Rectal smooth muscle tissue (tissue), 1 donor: ENCODE measurements around the gene FDX2.
A peak's percentile ranks its signal among the peaks of the same experiment; 100 is the strongest.

Source experiments
- H3K27ac ChIP-seq: one replicate; pipeline ENCODE4 v1.7.0; 2013; ENCODE audit warnings: low read depth, low read length, inconsistent platforms
- H3K27me3 ChIP-seq: one replicate; pipeline ENCODE4 v1.7.0; 2013; ENCODE audit warnings: low read length; ENCODE audit not compliant: control insufficient read depth, insufficient read depth
- H3K36me3 ChIP-seq: one replicate; pipeline ENCODE4 v1.7.0; 2013; ENCODE audit warnings: low read length; ENCODE audit not compliant: control insufficient read depth, insufficient read depth
- H3K4me1 ChIP-seq: one replicate; pipeline ENCODE4 v1.7.0; 2013; ENCODE audit warnings: low read length; ENCODE audit not compliant: control insufficient read depth, insufficient read depth
- H3K4me3 ChIP-seq: one replicate; pipeline ENCODE4 v1.7.0; 2013; ENCODE audit warnings: low read length
- H3K9ac ChIP-seq: one replicate; pipeline ENCODE4 v1.7.0; 2013; ENCODE audit warnings: low read length

Gene FDX2

DNA sequence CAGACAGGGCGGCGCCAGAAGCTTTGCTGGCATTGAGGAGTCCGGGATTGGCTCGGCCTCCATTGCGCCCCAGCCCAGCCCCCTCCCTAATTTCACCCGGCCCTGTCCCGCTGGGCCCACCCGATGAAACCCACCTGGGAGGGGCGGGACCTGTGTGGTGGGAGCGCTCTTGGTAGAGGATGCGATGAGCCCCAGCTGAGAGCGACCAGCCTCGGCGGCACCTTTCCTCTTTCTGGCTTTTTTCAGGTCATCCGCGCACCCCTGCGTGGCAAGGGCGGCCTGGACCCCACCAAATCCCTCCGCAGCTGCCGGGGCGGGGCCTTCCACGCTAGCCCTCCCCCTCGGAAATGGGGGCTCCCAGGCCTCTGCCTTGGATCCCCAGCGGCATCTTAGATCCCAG lies 6.4 kb downstream of the FDX2 start, which contains the start of gene ZGLP1:
TSS of gene ZGLP1 (minus strand) at position 393 of the 400 bp plus-strand sequence.
- Histone ChIP-seq H3K36me3 (peaks cover 2% of the 10 kb centered on the region), H3K27me3 (no peaks in the 10 kb centered on the region), H3K4me1 (no peaks in the 10 kb centered on the region), H3K27ac (no peak within 1 kb of the TSS), H3K4me3 (no peak within 1 kb of the TSS), H3K9ac (no peak within 1 kb of the TSS)

DNA sequence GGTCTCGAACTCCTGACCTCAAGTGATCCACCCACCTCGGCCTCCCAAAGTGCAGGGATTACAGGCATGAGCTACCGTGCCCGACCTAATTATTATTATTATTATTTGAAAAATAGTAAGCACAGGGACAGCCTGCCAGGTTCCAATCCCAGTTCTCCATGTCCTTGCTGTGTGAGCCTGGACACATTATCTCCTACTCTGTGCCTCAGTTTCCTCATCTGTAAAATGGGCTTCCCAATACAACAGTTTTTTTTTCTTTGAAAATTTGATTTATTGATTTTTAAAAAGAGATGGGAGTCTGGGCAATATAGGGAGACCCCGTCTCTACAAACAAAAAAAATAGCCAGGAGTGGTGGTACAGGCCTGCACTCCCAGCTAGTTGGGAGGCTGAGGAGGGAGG lies 9.5 kb downstream of the FDX2 start:
- Histone ChIP-seq H3K9ac (no peak overlapping the region), H3K4me1 (no peaks in the 10 kb centered on the region), H3K36me3 (no peaks in the 10 kb centered on the region), H3K27ac (no peak overlapping the region), H3K4me3 (no peak overlapping the region), H3K27me3 (no peaks in the 10 kb centered on the region)

DNA sequence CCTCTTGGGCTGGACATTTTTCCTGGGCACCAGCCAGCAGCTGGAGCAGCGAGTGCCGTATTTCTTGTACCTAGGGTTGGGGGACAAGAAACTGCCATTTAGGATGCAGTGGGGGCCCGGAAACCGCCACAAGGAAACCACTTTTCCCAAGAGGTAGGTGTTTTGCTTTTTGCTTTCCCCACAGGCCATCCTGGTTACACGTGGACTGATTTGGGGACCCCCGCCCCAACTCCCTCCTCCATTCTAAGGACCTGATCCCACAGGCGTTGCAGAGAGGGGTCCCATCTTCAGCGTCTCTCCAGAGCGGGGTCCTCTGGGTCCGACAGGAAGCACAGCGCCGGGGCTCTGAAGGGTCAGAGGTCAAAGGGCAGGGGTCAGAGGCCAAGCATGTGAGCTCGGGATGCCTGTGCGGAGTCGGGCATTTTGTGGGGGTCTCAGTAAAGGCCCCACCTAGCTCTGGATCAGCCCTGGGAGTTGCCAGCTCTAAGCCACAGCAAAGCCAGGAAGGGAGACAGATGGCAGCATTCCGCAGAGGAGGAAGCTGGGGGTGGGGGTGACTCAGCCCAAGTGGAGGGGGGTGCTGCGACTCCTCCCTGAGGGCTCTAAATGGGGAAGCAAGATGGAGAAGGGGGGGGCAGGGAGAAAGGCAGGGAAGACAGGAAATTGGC lies 10.5 kb downstream of the FDX2 start:
- H3K4me1 ChIP-seq: no peaks in the 10 kb centered on the region
- no peaks in the 10 kb centered on the region for H3K36me3 ChIP-seq
- no peaks in the 10 kb centered on the region for H3K27me3 ChIP-seq
- no peak overlapping the region for H3K9ac ChIP-seq
- H3K4me3 ChIP-seq: no peak overlapping the region
- no peak overlapping the region for H3K27ac ChIP-seq

DNA sequence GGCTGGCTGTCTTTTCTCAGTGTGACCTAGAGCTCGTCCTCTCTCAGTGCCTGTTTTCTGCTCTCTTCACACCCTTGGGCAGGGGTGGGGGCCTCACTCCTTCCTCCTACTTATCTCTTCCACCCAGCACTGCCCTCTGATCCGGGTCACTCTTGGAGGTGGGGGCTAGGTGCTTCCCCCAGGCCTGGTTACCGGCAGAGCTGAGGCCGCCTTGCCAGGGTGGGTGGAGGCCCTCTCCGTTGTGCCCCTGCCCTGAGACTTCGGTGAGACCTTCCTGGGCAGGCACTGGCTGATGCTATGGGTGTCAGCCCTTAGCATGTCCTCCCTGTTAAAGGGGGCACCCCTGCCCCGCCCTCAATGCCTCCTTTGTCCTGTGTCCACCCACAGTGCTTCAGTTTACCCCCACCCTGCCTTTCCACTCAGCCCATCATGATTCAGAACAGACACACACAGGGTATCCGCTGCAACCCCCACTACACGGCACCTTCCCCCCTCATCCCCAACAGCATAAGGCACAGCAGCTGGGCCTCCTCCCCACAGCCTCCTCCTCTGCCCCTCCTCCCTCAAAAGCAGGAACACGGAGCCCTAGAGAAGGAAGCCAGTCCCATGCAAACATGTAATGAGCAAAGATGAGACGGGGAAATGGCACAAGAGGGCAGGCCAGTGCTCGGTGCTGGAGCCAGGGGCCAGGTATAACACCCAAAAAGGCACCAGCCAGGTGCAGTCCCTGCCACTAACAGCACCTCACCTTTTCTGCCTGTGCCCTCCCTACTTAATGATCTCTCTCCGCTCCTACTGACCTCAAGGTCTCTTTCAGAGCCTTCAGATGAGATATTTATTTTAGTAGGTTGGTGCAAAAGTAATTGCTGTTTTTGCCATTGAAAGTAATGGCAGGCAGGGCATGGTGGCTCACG lies 16.0 kb downstream of the FDX2 start:
- H3K9ac ChIP-seq: no peak overlapping the region
- H3K4me1 ChIP-seq: no peaks in the 10 kb centered on the region
- no peak overlapping the region for H3K27ac ChIP-seq
- peaks cover 14% of the 10 kb centered on the region for H3K27me3 ChIP-seq
- H3K4me3 ChIP-seq: no peak overlapping the region
- no peaks in the 10 kb centered on the region for H3K36me3 ChIP-seq

DNA sequence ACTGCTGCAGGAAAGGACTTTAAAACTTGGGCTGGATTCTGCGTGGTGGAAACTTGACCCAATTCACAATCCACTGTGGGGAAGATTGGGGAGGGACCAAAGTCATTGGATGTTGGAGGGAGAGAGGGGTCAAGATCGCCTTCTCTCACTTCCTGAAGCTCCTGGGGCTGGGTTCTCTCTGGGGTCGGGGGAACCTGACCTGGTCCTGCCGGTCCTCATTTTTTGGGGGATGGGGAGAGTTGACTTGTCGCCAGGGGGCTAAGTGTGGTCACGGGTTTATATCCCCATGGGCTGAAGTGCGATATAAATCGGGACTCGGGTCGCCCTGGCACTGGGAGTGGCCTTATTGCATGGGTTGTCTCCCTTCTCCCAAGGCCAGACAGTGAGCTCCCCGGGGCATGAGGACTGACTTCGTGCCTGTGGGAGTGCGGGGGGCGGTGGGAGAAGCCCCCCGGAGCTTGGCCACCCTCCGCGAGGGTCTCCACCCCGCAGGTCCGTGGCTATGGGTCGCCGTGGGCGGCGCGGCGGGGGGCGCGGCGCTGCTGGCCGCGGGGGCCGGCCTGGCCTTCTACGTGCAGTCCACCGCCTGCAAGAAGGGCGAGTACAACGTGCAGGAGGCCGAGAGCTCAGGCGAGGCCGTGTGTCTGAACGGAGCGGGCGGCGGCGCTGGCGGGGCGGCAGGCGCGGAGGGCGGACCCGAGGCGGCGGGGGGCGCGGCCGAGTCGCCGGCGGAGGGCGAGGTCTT lies 19.8 kb downstream of the FDX2 start:
- Histone ChIP-seq H3K4me1 (peaks cover 5% of the 10 kb centered on the region), H3K36me3 (no peaks in the 10 kb centered on the region), H3K9ac (no peak overlapping the region), H3K27ac (no peak overlapping the region), H3K4me3 (peak overlapping the region; percentile 7), H3K27me3 (peaks cover 48% of the 10 kb centered on the region)

DNA sequence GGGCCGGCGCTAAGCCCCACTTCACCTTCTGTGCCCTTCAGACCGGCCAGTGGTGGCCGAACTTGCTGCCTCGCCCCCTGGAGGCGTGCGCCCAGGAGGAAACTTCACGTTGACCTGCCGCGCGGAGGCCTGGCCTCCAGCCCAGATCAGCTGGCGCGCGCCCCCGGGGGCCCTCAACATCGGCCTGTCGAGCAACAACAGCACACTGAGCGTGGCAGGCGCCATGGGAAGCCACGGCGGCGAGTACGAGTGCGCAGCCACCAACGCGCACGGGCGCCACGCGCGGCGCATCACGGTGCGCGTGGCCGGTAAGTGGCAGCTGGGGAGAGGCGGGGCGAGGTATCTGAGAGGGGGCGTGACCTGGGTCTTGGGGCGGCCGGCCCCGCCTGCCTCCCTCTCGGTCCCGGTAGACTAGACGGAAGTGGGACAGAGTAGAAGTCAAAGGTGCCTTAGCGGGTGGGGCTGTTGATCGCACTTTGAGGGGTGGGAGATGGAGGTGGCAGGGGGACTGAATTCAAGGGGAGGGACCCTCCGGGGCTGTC lies 20.4 kb downstream of the FDX2 start:
- Histone ChIP-seq H3K36me3 (no peaks in the 10 kb centered on the region), H3K27me3 (peaks cover 55% of the 10 kb centered on the region), H3K27ac (no peak overlapping the region), H3K4me3 (peak overlapping the region; percentile 7), H3K9ac (no peak overlapping the region), H3K4me1 (peaks cover 11% of the 10 kb centered on the region)

DNA sequence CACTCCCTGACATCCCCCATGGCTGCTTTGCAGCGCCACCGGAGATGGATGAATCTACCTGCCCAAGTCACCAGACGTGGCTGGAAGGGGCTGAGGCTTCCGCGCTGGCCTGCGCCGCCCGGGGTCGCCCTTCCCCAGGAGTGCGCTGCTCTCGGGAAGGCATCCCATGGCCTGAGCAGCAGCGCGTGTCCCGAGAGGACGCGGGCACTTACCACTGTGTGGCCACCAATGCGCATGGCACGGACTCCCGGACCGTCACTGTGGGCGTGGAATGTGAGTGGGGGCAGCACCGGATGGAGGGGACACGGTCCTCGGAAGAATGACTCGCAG lies 21.5 kb downstream of the FDX2 start:
- no peak overlapping the region for H3K27ac ChIP-seq
- peaks cover 58% of the 10 kb centered on the region for H3K27me3 ChIP-seq

DNA sequence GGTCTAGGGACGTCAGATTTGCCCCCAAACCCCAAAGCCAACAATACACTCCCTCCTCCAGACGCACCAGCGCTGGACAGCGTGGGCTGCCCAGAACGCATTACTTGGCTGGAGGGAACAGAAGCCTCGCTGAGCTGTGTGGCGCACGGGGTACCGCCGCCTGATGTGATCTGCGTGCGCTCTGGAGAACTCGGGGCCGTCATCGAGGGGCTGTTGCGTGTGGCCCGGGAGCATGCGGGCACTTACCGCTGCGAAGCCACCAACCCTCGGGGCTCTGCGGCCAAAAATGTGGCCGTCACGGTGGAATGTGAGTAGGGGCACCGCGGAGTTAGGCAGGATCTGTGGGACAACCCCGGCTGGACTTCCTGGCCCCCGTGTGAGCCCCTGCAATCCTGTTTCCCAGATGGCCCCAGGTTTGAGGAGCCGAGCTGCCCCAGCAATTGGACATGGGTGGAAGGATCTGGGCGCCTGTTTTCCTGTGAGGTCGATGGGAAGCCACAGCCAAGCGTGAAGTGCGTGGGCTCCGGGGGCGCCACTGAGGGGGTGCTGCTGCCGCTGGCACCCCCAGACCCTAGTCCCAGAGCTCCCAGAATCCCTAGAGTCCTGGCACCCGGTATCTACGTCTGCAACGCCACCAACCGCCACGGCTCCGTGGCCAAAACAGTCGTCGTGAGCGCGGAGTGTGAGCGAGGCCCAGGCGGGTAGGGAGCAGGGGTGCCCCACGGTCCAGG lies 22.0 kb downstream of the FDX2 start:
- Histone ChIP-seq H3K27me3 (peaks cover 63% of the 10 kb centered on the region), H3K27ac (no peak overlapping the region), H3K9ac (no peak overlapping the region), H3K4me1 (peaks cover 13% of the 10 kb centered on the region), H3K4me3 (no peak overlapping the region), H3K36me3 (no peaks in the 10 kb centered on the region)

More for the DNA sequence above, 21.5 kb downstream of the FDX2 start:
- no peaks in the 10 kb centered on the region for H3K36me3 ChIP-seq
- H3K4me3 ChIP-seq: no peak overlapping the region
- no peak overlapping the region for H3K9ac ChIP-seq
- H3K4me1 ChIP-seq: peaks cover 11% of the 10 kb centered on the region

DNA sequence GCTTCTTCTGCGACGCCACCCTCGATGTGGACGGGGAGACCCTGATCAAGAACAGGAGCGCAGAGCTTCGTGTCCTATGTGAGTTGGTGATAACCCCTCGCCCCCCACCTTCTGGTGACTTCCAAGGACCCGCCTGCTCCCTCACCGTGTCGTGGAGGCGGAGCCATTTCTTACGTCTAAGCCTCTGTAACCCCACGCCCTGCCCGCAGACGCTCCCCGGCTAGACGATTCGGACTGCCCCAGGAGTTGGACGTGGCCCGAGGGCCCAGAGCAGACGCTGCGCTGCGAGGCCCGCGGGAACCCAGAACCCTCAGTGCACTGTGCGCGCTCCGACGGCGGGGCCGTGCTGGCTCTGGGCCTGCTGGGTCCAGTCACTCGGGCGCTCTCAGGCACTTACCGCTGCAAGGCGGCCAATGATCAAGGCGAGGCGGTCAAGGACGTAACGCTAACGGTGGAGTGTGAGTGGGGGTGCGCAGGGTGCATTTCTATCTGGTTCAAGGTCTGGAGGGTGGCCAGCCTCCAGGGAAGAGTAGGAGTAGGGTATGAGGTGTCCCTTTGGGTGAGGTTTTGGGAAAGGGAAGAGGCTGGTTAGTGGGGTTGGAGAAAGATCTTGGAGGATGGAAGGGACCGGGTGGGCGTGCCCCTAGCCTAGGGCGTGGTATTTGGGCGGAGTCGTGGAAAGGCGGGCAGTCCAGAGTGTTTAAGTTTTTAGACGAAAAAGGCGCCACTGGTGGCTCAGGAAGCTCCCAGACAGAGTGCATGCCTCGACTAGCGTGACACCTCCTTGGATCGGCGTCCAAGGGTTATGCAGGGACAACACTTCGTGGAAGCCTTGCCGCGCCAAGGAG lies 22.8 kb downstream of the FDX2 start:
- H3K9ac ChIP-seq: no peak overlapping the region
- peak overlapping the region; percentile 56 for H3K4me3 ChIP-seq
- H3K27ac ChIP-seq: no peak overlapping the region
- H3K36me3 ChIP-seq: no peaks in the 10 kb centered on the region
- peaks cover 71% of the 10 kb centered on the region for H3K27me3 ChIP-seq
- peaks cover 13% of the 10 kb centered on the region for H3K4me1 ChIP-seq

DNA sequence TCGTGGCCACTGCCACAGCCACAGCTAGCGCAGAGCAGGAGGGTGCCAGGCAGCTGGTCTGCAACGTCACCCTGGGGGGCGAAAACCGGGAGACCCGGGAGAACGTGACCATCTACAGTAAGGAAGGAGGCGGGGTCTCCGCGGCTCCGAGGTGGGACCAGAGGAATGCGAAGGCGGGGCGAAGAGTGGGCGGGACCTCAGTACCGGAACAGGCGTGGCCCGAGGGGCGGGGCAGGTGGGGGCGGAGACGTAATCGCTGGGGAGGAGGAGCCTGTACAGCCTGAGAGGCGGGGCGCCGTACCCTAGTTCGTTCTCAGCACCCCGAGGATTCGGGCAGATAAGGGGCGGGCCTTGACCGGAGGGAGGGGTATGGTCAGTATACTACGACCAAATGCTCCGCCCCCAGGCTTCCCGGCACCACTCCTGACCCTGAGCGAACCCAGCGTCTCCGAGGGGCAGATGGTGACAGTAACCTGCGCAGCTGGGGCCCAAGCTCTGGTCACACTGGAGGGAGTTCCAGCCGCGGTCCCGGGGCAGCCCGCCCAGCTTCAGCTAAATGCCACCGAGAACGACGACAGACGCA lies 23.5 kb downstream of the FDX2 start:
- Histone ChIP-seq H3K9ac (no peak overlapping the region), H3K27ac (no peak overlapping the region), H3K4me1 (peaks cover 13% of the 10 kb centered on the region), H3K4me3 (peak overlapping the region; percentile 56), H3K36me3 (no peaks in the 10 kb centered on the region), H3K27me3 (peaks cover 75% of the 10 kb centered on the region)
